ENCODE results near the gene RPL28. TPM values are rescaled to one million over a fixed set of nuclear protein-coding genes. Genes with fewer than 3 reads are reported as not detected.

Gene RPL28
- total RNA-seq, 1 donor from 2014 or later: 479 TPM

DNA sequence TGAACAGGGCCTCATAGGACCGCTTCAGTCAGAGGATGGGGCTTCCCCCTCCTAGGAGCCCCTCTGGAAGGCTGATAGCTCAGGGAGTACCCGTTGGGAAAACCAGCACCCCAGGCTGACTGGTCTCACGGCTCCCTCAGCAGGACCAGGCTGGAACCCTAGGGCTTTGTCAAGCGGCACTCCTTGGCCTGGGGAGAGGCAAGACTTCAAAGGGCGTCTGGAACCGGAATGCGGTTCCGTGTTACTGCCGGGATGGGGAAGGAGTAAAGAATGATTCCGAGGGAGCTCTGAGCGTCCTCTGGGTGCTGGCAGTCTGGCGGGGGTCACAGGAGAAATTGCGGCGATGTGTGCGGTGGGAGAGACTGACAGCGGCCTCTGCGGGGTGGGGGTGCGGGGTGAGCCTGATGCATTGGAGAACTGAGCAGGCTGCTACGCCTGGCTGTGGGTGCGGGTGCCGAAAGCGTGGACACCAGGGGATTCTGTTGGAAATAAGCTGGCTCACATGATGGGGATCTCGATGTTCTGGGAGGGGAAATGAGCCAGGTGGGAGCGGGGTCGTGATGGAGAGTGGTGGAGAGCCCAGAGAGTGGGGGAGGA is 33.1 kb upstream of the RPL28 start:
- intact Hi-C loops (cut with DNase I): no loop called here
- no peak for DNase-seq (ENCODE audit: low spot score)

GRCh38 chr19:55353356-55353802 is 32.4 kb upstream of the RPL28 start:
- DNase-seq (ENCODE audit: low spot score): no peak
- intact Hi-C loops (cut with DNase I): no loop called here

- peak; percentile 83 for DNase-seq (ENCODE audit: low spot score)
- intact Hi-C loops (cut with DNase I): no loop called here
Observed at GRCh38 chr19:55353803-55354697, 31.7 kb upstream of the RPL28 start.

DNA sequence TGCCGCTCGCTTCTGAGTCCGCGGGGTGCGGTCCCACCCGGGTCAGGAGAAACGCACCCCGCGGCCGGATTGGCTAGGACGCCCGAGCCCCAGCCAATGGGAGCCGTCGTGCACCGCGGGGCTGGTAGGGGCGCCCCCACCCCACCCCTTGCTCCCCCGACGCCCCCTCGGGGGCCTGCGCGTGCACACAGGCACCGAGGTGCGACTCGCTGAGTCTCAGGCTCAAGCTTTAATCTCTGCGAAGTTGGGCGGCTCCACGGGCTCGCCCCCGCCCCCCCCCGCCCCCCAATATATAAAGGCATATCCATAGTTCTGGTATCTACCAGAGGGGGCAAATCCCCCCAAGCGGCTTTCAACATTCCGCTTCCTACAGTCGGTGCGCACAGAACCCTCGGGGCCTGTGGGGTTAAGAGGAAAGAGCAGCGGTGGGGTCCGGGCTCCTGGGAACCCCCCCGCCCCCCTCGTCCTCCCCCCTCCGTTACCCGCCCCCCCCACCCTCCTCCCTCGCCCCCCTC is 31.0 kb upstream of the RPL28 start, which contains the start of gene COX6B2:
Gene COX6B2, minus strand, starts transcription at position 22 of the 515 bp plus-strand sequence. CDS start 198 bp downstream, outside the sequence.
- intact Hi-C loops (cut with DNase I): no loop called here
- no peak for DNase-seq (ENCODE audit: low spot score)

GRCh38 chr19:55355213-55355821 is 30.4 kb upstream of the RPL28 start:
- DNase-seq (ENCODE audit: low spot score): no peak
- intact Hi-C loops (cut with DNase I): no loop called here

DNA sequence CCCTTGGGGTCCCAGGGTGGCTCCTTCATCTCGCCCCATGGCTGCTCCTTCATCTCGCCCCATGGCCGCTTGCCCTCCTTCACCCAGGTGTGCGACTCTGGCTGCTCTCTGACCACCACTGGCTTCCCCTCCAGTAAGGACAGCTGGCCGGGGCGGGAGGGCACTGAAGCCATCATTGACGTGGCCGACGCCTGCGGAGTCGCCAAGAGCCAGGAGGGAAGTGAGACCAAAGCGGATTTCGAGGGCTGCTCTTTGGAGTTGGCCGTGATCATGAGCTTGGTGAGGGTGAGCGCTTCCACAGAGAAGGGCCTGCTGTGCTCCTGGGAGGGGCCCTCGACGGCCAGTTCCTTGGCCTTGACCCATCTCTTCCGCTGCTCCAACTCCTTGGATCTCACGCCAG is 27.2 kb upstream of the RPL28 start:
- DNase-seq (ENCODE audit: low spot score): no peak
- intact Hi-C loops (cut with DNase I): no loop called here

- intact Hi-C loops (cut with DNase I): no loop called here
- DNase-seq (ENCODE audit: low spot score): no peak
Observed at GRCh38 chr19:55358943-55359908, 26.5 kb upstream of the RPL28 start.

DNA sequence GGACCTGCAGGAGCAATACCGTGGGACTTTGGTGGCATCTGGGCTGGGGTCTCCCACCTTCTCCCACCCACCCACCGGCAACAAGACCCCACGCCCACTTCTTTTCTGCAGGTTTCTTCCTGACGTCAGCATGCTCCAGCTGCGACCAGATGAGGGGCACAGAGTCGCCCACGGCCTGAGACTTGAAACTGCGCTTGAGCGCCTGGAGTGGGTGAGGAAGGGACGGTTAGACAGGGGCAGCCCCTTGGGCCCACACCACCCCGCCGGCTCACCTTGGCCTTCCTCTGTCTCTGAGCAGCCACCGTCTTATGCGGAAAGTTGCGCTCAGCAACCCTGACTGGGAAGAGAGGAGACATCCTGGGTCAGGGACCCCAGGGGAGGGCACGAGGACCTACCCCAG is 24.8 kb upstream of the RPL28 start:
- intact Hi-C loops (cut with DNase I): no loop called here
- DNase-seq (ENCODE audit: low spot score): no peak

DNA sequence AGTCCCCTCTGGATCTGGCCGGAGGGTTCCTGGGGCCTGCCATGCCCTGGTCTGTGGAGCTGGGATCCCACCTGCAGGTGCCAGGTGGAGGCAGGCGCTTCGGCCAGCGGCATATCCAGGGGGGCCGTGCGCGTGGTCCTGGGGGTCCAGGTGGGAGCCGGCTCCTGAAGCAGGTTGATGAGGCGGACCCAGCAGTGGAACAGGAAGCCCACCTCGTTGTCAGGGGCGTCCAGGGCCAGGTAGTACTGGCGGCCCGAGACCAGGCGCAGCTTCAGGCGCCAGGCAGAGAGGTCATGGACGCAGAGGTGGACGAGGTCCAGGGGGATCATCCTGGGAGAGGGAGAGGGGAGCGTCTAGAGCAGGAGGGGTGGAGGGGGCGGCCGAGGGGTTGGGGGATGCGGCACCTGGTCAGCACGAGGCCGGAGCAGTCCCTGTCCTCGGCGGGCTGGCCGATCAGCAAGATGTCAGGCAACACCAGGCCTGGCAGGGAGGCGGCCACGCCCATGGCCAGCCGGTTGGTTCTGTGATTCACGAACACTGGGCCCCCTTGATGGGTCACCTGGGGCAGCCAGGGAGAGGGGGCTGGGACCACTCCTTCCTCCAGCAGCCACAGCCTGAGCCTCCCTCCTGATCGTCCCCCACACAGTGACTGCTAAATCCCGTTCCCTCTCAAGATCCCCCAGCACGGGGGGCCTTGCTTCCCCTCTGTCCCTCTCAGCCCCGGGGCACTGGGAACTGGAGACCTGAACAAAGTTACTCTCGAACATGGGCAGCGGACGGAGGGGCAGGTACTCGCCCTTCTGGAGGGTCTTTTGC is 23.4 kb upstream of the RPL28 start:
- no peak for DNase-seq (ENCODE audit: low spot score)
- intact Hi-C loops (cut with DNase I): no loop called here

- intact Hi-C loops (cut with DNase I): no loop called here
- no peak for DNase-seq (ENCODE audit: low spot score)
Observed at GRCh38 chr19:55362990-55363716, 22.6 kb upstream of the RPL28 start, which contains the start of gene GARIN5B. Gene GARIN5B, minus strand, starts transcription at chr19:55363260. Its CDS starts 194 bp downstream, at chr19:55363066.

- DNase-seq (ENCODE audit: low spot score): no peak
- intact Hi-C loops (cut with DNase I): no loop called here
Observed at GRCh38 chr19:55365245-55365644, 20.5 kb upstream of the RPL28 start.

GRCh38 chr19:55365964-55366363 is 19.8 kb upstream of the RPL28 start:
- intact Hi-C loops (cut with DNase I): no loop called here
- no peak for DNase-seq (ENCODE audit: low spot score)

- no peak for DNase-seq (ENCODE audit: low spot score)
- intact Hi-C loops (cut with DNase I): no loop called here
Observed at GRCh38 chr19:55366790-55367189, 18.9 kb upstream of the RPL28 start.

GRCh38 chr19:55368106-55368505 is 17.6 kb upstream of the RPL28 start:
- intact Hi-C loops (cut with DNase I): no loop called here
- DNase-seq (ENCODE audit: low spot score): no peak

GRCh38 chr19:55368701-55369563 is 16.8 kb upstream of the RPL28 start:
- no peak for DNase-seq (ENCODE audit: low spot score)
- intact Hi-C loops (cut with DNase I): no loop called here

DNA sequence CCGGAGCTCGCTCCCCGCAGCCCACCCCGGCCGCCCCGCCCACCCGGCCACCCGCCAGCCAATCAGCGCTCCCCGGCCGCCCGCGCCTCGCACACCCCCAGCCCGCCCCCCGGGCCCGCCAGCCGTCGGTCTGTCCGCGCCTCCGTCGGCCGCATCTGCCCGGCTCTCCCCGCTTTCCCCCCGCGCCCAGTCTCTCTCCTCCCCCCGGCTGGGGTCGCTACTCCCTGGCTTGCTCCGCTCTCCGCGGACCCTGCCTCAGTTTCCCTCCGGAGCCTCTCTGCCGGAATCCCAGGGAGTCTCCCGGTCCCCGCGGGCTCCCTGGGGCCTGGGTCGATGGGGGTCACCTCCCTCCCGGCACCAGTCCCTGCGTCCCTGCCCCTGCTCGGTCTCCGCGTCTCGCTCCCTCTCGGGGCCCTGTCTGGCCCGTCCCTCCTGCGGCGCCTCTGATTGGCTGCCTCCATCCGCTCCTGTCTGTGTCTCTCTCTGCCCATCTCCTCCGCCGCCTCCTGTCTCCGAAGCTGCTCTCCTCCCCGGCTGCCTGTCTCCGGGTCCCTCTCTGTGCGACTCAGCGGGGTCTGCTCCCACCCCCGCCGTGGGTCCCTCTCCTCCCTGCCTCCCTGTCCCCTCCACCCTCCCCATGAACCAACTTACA is 16.0 kb upstream of the RPL28 start:
- DNase-seq (ENCODE audit: low spot score): no peak
- intact Hi-C loops (cut with DNase I): no loop called here
